ENCODE data around the gene UBE2S. TPM values are rescaled to one million over a fixed set of nuclear protein-coding genes. Genes with fewer than 3 reads are reported as not detected.

Gene UBE2S
- total RNA-seq, 1 donor from 2014 or later, result 34.6 TPM

DNA sequence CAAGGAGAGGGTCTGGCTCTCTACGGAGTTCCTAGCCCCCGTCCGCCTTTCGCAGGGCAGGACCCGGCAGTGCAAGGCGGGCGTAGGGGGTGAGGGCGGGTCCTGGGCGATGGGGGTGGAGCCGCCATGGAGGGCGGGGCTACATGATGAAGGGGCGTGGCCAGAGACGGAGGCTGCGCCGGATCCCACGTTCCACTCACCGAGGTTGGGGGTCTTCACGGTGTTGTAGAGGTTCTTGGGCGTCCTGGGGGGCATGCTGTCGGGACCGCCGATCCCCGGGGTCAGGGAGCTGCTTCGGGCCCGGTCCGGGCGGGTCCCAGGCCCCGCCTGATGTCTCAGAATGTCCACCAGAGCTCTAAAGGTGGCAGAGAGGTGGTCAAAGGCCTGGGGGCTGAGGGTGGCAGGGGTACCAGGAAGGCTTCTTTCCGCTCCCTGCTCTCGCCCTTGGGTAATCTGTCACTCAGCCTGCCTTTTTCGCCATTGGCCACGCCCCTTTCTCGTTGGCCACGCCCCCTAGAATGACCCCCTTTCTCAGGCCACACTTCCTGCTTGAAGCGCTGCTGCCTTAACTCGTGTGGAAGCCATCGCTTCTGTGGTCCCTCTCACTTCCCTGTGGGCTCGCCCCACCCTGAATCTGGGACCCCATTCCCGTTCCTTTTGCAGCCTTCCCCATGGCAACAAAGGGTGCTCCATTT is 33.0 kb upstream of the UBE2S start:
- ATAC-seq (ENCODE audit: low read depth) (no peak), DNase-seq (no peak)
- Mint-ChIP-seq H3K4me1 (peaks cover 17% of the 10 kb centered on the region), H3K27ac (no peak overlapping the region), H3K4me3 (peak overlapping the region; percentile 6), H3K27me3 (peaks cover 65% of the 10 kb centered on the region), H3K9me3 (no peaks in the 10 kb centered on the region), H3K36me3 (ENCODE audit: low read depth) (no peaks in the 10 kb centered on the region)
- intact Hi-C loops (cut with micrococcal nuclease), result no loop called here
- POLR2A ChIA-PET, result no interaction called here
- CTCF ChIA-PET, result no interaction called here
- TF ChIP-seq CTCF (IDR thresholded peaks at IDR 0.05), result no peak

- ATAC-seq (ENCODE audit: low read depth), result no peak
- Mint-ChIP-seq H3K36me3 (ENCODE audit: low read depth) (no peaks in the 10 kb centered on the region), H3K4me3 (no peak overlapping the region), H3K4me1 (peaks cover 17% of the 10 kb centered on the region), H3K9me3 (no peaks in the 10 kb centered on the region), H3K27me3 (peaks cover 53% of the 10 kb centered on the region), H3K27ac (peak overlapping the region; percentile 37)
- no peak for DNase-seq
- intact Hi-C loops (cut with micrococcal nuclease), result no loop called here
- CTCF ChIA-PET, result no interaction called here
- POLR2A ChIA-PET, result no interaction called here
- TF ChIP-seq CTCF (IDR thresholded peaks at IDR 0.05), result no peak
Measured at GRCh38 chr19:55439052-55439451, 31.5 kb upstream of the UBE2S start.

GRCh38 chr19:55437410-55437809 is 29.8 kb upstream of the UBE2S start:
- Mint-ChIP-seq H3K9me3 (no peaks in the 10 kb centered on the region), H3K4me1 (peaks cover 14% of the 10 kb centered on the region), H3K4me3 (no peak overlapping the region), H3K27me3 (peaks cover 48% of the 10 kb centered on the region), H3K27ac (no peak overlapping the region), H3K36me3 (ENCODE audit: low read depth) (no peaks in the 10 kb centered on the region)
- intact Hi-C loops (cut with micrococcal nuclease), result no loop called here
- peak; percentile 59 for ATAC-seq (ENCODE audit: low read depth)
- ChIA-PET POLR2A (no interaction called here), CTCF (no interaction called here)
- no peak for TF ChIP-seq CTCF (IDR thresholded peaks at IDR 0.05)
- DNase-seq, result no peak

GRCh38 chr19:55436847-55437246 is 29.3 kb upstream of the UBE2S start:
- POLR2A ChIA-PET, result no interaction called here

GRCh38 chr19:55435020-55435419 is 27.4 kb upstream of the UBE2S start:
- Mint-ChIP-seq H3K36me3 (ENCODE audit: low read depth) (no peaks in the 10 kb centered on the region), H3K4me3 (no peak overlapping the region), H3K27ac (no peak overlapping the region), H3K4me1 (no peaks in the 10 kb centered on the region), H3K27me3 (peaks cover 48% of the 10 kb centered on the region), H3K9me3 (no peaks in the 10 kb centered on the region)
- CTCF ChIA-PET, result no interaction called here
- ATAC-seq (ENCODE audit: low read depth) (no peak), DNase-seq (no peak)
- POLR2A ChIA-PET, result no interaction called here
- TF ChIP-seq CTCF (IDR thresholded peaks at IDR 0.05), result no peak
- intact Hi-C loops (cut with micrococcal nuclease), result no loop called here

More at GRCh38 chr19:55436847-55437246, 29.3 kb upstream of the UBE2S start:
- no peaks in the 10 kb centered on the region for H3K9me3 Mint-ChIP-seq
- DNase-seq, result no peak
- TF ChIP-seq CTCF (IDR thresholded peaks at IDR 0.05), result no peak
- peaks cover 12% of the 10 kb centered on the region for H3K4me1 Mint-ChIP-seq
- peaks cover 51% of the 10 kb centered on the region for H3K27me3 Mint-ChIP-seq
- H3K4me3 Mint-ChIP-seq, result no peak overlapping the region
- ATAC-seq (ENCODE audit: low read depth), result no peak
- no peak overlapping the region for H3K27ac Mint-ChIP-seq
- intact Hi-C loops (cut with micrococcal nuclease), result no loop called here
- CTCF ChIA-PET, result no interaction called here
- H3K36me3 Mint-ChIP-seq (ENCODE audit: low read depth), result no peaks in the 10 kb centered on the region

Measured in activated B cell treated with CpG ODN at 0.5 μM for 24 hours (primary cell).